GOT3 (cell line): ENCODE measurements around the gene PIK3R4.

ENCODE experiments used
- DNase-seq: peaks from one replicate; lab custom pipeline; 2025; ENCODE audit warnings: mixed read lengths; lab: John Stamatoyannopoulos, UW

Gene PIK3R4

GRCh38 chr3:130746246-130747039, at the start of gene PIK3R4:
Gene PIK3R4, minus strand, starts transcription at chr3:130746829. Its CDS starts 1,611 bp downstream, at chr3:130745218.
- peak; percentile 84 for DNase-seq

GRCh38 chr3:130795396-130795795, 48.8 kb upstream of the PIK3R4 start:
- no peak for DNase-seq

- no peak for DNase-seq
Measured at GRCh38 chr3:130792246-130792645, 45.6 kb upstream of the PIK3R4 start.

- DNase-seq = no peak
Measured at GRCh38 chr3:130789782-130790322, 43.2 kb upstream of the PIK3R4 start.

GRCh38 chr3:130787422-130788068, 40.9 kb upstream of the PIK3R4 start:
- no peak for DNase-seq

- DNase-seq = no peak
Measured at GRCh38 chr3:130786306-130786705, 39.7 kb upstream of the PIK3R4 start.

- DNase-seq = no peak
Measured at GRCh38 chr3:130783629-130784028, 37.0 kb upstream of the PIK3R4 start.

- DNase-seq = no peak
Measured at GRCh38 chr3:130779486-130779885, 32.9 kb upstream of the PIK3R4 start.

- no peak for DNase-seq
Measured at GRCh38 chr3:130779031-130779430, 32.4 kb upstream of the PIK3R4 start.

GRCh38 chr3:130773366-130773765, 26.7 kb upstream of the PIK3R4 start:
- no peak for DNase-seq

GRCh38 chr3:130772129-130772528, 25.5 kb upstream of the PIK3R4 start:
- DNase-seq = no peak

- DNase-seq = no peak
Measured at GRCh38 chr3:130770644-130771043, 24.0 kb upstream of the PIK3R4 start.

- no peak for DNase-seq
Measured at GRCh38 chr3:130761730-130762311, 15.2 kb upstream of the PIK3R4 start.

GRCh38 chr3:130760922-130761321, 14.3 kb upstream of the PIK3R4 start:
- no peak for DNase-seq

- DNase-seq = no peak
Measured at GRCh38 chr3:130759692-130760338, 13.2 kb upstream of the PIK3R4 start.

GRCh38 chr3:130758624-130759369, 12.2 kb upstream of the PIK3R4 start:
- no peak for DNase-seq

GRCh38 chr3:130757611-130758150, 11.1 kb upstream of the PIK3R4 start:
- DNase-seq = no peak

- DNase-seq = no peak
Measured at GRCh38 chr3:130755666-130756065, 9.0 kb upstream of the PIK3R4 start.

GRCh38 chr3:130748981-130749380, 2.4 kb upstream of the PIK3R4 start:
- DNase-seq = no peak

- no peak for DNase-seq
Measured at GRCh38 chr3:130748467-130748861, 1.8 kb upstream of the PIK3R4 start.

GRCh38 chr3:130743354-130743753, 3.3 kb downstream of the PIK3R4 start:
- DNase-seq = no peak
